ENCODE measurements around the gene CD2BP2.

DNA sequence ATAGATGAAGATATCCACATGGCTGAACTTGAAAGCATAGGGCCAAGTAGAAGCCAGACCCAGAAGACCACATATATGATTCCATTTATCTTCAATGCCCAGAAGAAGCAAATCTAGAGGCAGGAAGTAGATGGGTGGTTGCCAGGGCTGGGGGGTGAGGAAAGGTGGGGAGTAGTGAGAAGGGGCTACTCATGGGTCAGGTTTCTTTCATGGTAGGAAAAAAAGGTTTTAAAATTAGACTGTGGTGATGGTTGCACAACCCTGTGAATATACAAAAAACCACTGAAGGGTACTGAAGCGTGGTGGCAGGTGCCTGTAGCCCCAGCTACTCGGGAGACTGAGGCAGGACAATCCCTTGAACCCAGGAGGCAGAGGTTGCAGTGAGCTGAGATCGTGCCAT, 5.4 kb downstream of the CD2BP2 start:
- TF ChIP-seq EZH2phosphoT487 (IDR thresholded peaks at IDR 0.05; ENCODE audit: insufficient read depth, low read depth) (no peak), EZH2 (IDR thresholded peaks at IDR 0.05; ENCODE audit: insufficient read depth, poor library complexity, severe bottlenecking) (no peak)

Data from GM23248 (cell line).